Activated CD4-positive, alpha-beta T cell treated with anti-CD3 and anti-CD28 coated beads, Interleukin-2, amount 50 U/mL, for 1 hour (primary cell): ENCODE results near the gene PRUNE2.

ENCODE experiments used
- DNase-seq: peaks from one replicate; pipeline ENCODE4 v3.0.0-alpha.2; 2020

The PRUNE2 gene

GRCh38 chr9:76564297-76564696, 341.6 kb downstream of the PRUNE2 start:
- DNase-seq = no peak

DNA sequence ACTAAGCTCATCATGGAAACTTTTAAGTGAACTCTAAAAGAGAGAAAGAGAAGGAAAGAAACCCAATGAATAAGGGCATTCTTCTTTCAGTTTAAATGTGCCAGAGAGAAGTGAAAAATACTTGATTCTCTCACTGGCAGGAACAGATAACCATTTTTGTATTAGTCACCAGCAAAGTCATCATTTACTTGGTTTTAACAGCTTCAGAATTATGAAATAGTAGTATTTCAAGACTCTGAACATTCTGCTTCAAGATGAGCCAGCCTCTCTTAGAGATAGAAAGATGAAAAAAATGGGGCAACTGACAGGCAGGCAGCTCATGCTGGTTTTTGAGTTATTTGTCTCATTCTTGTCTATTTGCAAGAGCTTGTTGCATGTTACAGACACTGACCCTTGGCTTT, 343.4 kb downstream of the PRUNE2 start:
- DNase-seq = no peak

GRCh38 chr9:76561900-76562299, 344.0 kb downstream of the PRUNE2 start:
- no peak for DNase-seq
